Measurements from ENCODE around the gene LRRC30.
"Not testable (repeated sequence)": the region's sequence is repeated elsewhere in the genome, so short reads cannot be mapped to it uniquely, and the experiment has no call there.

The LRRC30 gene

DNA sequence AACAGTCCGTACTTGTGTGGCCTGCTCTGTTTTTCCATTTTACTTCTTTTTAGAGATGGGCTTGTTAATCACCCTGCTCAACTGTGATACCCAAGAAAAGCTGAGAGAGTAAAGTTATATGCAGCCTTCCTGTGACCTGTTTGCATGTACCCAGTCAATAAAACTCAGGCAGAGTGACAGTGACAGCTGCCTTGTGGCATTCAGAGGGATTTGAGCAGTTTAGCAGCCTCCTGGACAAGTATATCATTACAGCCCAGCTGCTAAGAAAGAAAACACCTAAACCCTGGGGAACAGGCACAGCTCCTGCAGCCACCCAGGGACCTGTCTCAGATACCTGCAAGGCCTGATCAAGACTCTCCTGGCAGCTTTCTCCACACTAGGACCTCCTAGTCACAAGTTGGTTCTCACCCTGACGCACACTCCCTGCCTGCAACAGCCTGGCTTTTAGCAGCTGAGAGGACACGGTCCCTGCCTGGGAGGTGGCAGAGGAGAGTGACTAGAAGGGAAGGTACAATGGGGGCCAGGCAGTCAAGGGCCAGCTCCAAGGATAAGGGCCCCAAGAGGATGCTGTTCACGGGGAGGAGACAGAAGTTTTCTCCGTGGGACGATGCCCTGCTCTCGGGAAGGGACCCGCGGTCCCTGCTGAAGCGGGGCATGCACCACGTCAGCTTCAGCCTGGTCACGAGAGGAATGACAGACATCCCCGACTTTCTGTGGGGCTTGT, at the start of gene LRRC30:
LRRC30 (plus strand) TSS at position 464 of the 724 bp plus-strand sequence; CDS start at position 514, 50 bp downstream.
- DNase-seq = no peak

DNA sequence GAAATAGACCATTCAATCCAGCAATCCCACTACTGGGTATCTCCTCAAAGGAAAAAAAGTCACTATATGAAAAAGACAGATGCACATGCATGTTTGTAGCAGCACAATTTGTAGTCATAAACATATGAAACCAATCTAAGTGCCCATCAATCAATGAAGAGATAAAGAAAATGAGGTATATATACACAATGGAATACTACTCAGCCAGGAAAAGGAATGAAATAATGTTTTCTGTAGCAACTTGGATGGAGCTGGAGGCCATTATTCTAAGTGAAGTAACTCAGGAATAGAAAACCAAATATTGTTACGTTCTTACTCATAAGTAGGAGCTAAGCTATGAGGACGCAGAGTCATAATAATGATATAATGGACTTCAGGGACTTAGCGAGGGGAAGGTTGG, 45.2 kb upstream of the LRRC30 start:
- DNase-seq = no peak

DNA sequence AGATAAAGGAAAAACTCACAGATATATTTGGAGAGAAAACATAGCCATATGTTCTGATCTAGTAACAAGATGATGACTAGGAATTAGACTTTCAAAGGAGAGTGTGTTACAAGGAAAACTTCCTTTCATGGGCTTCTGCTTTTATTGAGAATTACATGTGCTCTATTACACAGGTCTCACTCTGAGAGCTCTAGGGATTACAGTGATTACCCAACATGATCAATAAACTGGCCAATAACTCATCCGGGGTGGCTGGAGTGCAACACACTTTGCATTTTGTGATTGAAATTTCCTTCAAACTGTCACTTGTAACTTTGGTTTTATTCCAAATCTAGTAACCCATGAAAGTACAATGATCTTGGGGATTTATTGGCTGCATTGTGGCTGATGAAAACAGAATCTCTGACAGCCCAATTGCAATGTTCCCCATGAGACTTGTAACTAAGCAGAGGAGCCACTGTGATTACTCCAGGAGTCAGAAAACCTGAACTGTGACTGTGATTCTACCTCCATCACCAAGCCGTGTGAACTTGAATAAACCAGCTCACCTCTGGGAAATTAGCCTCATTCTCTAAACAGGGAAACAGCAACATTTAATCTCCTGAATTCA, 40.2 kb upstream of the LRRC30 start:
- no peak for DNase-seq

DNA sequence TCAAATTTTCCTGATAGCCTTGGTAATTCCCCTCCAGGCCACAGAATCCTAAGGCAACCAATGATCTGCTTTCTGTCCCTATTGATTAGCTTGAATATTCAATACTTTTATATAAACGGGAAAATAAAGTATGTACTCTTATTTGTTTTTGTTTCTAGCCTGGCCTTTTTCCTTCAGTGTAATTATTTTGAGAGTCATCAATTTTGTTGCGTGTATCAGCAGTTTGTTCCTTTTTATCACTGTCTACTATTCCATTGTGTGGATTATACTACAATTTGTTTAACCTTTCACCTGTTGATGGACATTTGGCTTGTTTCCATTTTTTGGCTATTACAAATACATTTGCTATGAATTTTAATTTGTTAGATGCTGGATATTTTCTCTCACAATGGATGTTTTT, 39.2 kb upstream of the LRRC30 start:
- DNase-seq = no peak

DNA sequence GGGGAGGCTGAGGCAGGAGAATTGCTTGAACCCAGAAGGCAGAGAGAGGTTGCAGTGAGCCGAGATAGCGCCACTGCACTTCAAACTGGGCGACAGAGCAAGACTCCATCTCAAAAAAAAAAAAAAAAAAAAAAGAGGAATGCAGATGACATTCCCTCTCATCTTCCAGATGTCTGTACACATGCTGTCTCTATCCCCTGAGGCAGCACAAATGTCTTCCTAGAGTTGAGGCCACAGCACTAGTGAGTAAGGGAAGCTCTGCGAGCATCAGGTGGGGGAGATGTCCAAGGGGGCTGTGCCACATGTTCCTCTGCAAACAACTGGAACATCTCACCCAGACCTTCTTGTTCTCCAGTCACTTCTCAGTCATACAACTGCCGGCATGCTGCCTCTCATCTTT, 35.6 kb upstream of the LRRC30 start:
- no peak for DNase-seq

DNA sequence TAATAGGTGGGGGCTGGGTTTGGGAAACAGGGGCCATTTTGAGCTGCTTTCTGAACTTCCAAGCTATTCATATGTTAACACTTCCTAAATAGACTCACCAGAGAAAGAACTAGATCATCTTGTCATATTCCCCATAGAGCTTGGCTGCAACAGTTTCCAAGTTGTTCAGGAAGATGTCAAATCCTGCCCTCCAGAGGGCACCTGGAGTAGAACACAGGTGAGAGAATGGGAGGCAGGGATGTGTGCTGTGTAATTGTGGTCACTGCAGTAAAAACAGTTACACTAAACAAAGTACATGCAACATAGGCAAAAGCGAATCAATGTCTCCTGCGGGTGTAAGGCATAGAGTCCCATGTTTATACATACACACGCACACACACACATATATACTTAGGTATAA, 34.5 kb upstream of the LRRC30 start:
- no peak for DNase-seq

DNA sequence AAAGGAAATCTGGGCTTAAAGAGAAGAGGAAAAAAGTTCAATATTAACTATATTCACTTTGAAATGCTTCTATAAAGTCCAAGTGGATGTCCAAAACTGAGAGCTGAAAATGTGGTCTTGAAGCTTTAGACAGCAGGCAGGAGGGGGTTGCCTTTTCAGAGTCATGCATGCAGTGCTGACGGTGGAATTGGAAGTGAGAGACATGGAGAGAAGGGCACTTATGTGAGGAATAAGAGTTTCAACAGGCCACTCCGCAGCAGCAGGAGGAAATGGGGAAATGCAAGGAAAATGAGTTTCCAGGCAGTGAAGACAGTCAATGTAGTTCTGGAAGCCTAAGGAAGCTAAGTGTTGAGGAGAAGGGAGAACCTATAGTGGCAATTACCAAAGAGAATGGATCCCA, 33.0 kb upstream of the LRRC30 start:
- DNase-seq = no peak

DNA sequence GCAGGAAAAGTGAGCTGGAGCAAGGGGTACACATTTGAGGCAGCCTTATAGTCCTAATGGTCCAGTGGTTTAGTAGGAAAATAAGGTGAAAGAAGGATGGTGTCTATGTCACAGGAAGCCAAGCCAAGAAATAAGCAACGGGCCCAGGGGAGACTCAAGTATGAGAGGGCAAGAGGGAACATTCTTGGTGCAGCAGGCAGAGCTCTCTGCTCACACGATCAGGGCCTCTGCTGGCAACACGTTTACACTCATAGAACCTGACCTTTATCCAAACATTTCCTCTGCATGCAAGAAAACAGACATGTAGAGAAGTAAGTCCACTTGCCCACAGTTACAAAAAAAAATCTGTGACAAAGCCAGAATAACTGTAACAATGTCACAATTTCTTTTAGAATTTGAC, 32.6 kb upstream of the LRRC30 start:
- no peak for DNase-seq

DNA sequence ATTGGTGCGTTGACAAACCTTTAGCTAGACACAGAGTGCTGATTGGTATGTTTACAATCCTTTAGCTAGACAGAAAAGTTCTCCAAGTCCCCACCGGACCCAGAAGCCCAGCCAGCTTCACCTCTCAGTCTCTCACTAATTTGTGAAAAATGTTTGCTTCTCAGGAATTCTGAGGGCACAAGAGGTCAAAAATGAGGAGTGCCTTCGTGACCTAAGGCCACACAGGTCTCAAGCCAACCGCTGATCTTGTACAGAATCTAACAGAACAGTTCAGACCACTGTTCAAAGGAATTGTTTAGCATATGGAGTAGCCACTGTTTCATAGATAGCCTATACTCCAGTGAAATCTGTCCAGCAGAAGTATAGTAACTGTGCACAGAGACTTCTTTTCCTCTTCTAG, 29.8 kb upstream of the LRRC30 start:
- DNase-seq = no peak

DNA sequence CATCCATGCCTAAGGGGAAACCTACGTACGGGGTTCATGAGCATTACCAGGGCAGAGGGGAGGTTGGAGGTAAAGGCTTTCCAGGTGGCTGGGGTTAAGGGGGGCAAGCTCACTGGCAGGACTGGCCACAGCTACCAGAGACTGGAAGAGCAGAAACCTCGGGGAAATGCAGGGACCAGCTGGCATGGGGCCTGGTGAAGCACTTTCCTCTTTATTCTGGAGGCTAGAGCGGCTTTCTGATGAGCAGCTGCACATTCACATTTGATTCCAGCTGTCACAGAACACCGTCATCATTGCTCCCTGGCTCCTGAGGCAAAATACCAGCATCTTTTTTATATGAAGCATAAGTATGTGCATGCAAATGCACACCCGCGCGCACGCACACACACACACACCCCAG, 28.7 kb upstream of the LRRC30 start:
- no peak for DNase-seq

DNA sequence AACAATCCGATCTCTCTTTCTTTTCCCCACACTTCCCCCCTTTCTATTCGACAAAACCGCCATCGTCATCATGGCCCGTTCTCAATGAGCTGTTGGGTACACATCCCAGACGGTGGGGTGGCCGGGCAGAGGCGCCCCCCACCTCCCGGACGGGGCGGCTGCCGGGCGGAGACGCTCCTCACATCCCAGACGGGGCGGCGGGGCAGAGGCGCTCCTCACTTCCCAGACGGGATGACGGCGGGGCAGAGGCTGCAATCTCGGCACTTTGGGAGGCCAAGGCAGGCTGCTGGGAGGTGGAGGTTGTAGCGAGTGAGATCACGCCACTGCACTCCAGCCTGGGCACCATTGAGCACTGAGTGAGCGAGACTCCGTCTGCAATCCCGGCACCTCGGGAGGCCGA, 27.3 kb upstream of the LRRC30 start:
- not testable (repeated sequence) for DNase-seq

DNA sequence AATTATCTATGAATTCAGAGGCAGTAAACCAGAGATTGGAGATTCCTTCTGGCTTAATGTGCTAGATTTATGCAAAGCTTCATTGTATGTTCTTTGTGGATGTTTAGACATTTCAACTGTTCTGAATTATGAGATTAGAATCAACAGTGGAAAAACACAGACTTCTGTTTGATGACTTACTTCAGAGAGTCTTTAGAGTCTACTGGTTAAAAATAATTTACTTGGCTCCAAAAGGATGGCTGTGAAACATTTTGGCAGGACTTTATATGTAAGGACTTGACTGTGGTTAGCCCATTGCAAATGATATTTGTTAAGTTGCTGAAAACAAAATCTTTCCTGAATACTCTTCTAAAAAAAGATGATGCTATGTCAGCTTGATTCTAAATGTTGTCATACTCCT, 25.5 kb upstream of the LRRC30 start:
- DNase-seq = no peak

DNA sequence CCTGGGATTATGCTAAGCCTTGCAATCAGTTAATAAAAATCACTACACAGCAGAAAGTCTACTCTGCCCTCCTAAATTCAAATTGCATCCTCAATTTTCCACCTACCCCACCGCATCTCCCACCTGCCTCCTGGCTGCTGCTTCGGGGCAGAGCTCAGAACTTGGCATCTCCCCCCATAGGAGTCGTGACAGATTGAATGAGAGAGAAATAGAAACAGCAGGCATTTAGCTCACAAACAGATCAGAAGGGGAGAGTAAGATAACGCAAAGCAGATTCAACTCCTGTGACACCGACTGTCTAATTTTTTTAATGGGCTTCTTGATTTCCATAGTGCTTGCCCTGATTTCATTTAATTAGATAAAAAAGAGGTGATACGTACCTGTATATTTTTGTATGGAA, 24.7 kb upstream of the LRRC30 start:
- no peak for DNase-seq

DNA sequence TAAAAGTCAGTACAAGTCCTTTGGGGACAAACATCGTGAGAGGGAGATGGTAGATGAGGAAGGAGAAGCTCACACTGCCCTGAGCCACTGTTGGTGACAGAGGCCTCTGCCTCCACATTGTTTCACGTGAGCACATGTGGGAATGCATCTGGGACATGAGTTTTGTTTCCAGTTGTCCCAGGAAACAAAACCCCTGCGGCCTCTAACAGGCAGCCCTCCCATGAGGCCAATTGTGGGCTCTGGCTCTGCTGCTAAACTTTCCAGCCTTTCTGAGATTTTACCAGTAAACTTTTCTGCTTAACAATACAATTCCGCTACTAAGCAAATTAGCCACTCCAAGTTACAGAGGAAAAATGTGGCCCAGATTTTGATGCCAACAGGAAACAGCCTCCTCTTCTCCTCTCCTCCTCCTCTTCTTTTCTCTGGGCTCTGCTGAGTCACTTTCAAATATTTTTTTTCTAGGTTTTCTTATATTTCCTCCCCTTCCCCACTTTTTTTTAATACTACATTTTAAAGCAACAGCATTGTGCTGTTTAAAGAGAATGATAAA, 23.4 kb upstream of the LRRC30 start:
- DNase-seq = no peak

DNA sequence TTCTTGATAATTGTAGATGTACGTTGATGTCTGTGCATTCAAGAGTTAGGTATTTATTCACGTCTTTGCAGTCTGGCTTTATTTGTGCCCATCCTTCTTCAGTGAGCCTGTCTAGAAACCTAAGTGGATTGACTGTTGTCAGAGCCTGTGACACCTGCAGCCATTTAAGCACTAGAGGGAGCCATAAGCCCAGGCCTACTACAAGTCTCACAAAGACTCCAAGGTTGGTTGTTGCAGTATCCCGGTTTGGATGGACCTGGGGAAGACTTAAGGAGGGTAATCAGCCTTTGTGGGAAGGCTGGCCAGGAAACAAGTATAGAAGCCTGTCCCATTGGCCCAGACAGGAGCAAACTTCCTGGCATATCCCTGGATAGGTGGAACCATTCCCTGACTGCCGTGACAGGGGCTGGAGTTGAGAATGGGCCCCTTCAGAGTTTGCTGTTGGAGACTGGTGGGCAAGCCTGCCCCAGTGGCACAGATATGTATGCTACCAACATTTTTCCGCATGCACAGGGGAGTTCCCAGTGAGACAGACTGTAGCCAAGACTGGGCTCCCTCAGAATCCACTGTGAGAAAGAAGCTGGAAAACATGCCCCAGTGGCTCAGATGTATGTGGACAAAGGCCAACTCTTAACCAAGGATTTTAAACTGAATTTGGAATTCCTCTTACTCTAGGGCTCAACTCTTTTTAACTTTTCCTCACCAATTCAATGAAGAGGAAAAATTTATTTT, 9.3 kb upstream of the LRRC30 start:
- no peak for DNase-seq

DNA sequence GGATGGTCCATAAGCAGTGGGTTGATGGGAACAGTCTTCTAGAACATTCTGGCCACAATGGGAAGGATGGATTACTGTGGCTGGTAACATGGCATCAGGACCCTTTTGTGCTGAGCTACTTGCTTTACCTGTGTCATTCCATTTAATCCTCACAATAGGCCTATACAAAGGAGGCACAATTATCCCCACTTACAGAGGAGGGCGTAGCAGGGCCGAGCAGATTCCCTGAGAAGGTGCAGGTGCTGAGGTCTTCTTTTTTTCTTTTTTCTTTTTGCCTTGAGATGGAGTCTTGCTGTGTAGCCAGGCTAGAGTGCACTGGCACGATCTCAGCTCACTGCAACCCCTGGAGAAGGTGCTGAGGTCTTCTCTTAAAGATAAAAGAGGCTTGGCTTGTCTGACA, 6.7 kb upstream of the LRRC30 start:
- no peak for DNase-seq

DNA sequence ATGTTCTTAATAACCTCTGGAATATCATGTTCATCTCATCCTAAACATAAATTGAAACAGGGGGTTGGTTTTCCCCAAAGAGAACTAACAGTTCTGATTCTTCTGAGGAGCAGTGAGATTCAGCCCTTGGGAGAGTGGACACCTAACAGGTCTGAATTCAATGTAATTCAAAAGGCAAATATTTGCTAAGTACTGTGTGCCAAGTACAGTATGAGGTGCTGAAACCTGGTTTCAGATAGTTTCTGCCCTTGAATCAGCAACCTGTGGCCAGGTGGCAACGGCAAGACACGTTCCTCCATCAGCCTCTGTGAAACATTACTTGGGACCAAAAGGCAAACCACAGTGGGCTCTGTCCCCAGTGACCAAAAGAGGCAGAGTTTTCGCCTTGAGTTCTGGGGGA, 1.3 kb downstream of the LRRC30 start:
- no peak for DNase-seq

DNA sequence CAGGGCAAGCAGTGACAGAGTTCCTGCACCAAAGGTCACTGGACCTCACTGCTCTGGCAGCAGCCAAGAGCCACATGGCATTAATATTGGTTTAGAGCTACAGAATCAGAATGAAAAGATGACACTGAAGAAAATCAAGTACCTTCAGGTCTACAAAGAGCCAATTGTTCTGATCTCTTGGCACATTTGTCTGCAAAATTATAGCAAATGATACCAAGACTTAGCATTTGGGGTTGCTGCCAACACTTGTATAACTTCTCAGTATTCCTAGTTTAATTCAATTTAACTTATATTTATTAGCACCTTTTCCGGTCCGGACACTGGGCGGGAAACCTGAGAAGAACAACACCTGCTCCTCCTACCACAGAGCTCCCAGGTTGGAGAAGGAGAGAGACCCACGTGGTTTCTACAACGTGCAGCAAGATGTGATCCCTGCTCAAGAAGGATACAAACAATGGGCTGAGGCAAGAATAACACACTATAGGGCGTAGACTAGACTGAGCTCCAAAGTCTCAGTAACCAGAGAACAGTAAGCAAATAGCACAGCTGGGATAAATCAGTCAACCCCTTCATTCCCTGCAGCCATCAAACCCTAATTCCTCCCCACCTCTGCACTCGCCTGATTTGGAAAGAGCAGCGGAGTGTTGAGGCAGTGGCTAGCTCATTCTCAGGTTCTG, 2.4 kb downstream of the LRRC30 start:
- DNase-seq = no peak

DNA sequence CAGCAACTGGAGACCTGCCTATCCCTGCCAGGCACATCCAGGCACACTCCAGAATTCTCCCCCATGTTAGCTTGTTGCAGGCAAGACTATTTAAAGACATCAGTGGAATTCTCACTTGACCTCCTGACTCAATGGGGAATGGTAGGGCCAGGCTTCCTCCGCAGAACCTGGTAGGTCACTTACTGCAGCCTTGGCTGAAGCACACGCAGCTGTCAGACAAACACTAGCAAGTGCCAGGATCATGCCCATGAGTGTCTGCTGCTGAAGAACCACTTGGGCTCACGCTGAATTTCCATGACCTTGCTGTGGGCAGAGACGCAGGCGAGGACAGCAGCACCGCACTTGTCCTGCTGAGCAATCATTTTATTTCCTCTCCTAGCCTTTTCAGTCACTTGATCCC, 3.2 kb downstream of the LRRC30 start:
- no peak for DNase-seq

DNA sequence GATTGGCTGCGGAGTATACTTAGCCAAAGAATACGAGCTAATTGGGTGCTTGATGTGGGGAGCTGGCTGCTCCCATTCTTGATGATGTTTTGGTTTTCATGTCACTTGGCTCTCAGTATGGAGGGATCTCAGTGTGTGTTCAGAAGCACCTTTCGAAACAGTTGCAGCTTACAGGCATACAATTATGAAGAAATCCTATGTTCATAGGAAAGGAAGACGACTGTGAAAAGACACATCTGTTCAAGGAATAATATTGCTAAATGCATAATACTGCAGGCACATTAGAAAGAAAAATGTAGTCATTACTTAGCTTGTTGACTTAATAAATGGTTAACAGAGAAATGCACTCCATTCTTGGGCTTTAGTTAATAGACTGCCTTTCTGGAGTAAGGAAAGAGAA, 4.1 kb downstream of the LRRC30 start:
- DNase-seq = no peak

DNA sequence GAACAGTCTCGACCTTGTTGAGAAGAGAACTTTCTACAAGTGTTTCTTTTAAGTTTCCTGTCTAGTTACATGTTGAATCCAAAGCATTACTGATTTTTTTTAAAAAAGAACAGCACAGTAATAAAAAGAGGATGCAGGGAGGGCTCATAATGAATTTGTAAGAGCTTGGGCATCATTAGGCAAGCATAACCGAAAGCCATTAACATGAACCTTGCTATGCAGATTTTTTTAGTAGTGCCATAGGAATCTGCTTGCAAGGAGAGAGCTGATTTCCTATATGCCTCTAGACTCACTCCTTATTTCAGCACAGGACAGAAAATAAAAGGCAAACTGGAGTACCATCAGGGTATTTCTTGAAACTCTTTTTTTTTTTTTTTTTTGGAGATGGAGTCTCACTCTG, 5.2 kb downstream of the LRRC30 start:
- no peak for DNase-seq

DNA sequence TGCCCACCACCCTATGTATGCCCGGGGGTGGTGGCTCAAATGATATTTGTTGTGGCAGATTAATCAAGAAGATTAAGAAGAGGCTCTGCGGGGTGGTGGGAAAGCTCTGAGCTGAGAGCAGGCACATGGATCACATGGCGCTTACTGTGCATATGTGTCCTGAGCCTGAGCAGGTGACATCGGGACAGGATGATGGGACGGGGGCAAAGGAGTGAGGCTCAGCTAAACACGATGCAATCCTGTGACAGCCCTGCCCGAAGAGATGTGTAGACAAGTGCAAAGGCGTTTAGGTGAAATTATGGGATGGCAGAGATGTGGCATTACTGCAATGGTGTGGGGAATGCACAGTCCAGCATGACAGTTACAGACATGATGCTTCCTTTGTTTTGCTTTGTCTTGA, 6.0 kb downstream of the LRRC30 start:
- DNase-seq = no peak

DNA sequence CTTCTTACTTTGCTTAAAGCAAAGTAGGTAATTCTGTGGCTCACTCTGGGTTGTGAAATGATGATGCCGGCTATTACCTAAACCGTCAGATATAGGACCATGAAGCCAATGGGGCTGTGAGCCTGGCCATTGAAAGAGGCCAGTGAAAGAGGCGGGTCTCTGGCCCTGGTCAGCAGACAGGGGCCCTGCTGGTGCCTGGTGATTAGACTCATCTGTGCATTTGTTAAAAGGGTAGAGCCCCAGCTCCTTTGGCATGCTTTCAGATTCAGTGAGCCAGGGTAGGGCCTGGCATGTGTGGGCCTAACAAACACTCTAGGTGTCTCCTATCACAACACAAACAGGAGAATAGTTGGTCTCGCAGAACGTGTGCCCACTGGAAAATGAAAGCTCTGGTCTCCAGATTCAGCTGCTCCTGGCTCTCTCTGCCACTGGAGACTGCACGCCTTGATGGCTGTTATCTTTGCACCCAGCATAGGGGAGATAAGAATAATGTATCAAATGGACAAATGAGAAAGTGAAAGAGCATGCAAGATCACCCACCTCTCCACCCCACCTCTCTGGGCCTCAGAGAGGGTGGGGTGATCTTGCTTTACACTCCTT, 6.9 kb downstream of the LRRC30 start:
- no peak for DNase-seq
